Ovary (tissue), 3 donors: ENCODE measurements around the gene AADACL3.
"Not testable (repeated sequence)": the region's sequence is repeated elsewhere in the genome, so short reads cannot be mapped to it uniquely, and the experiment has no call there.

Experiments used
- CTCF ChIP-seq, 3 donors: fragments of 450-650 bp in 2 of 3; fragments of 200-600 bp in 1 of 3; IDR thresholded peaks; one replicate each; pipeline versions ENCODE4 v1.5.1 to v1.8.0; 2016 to 2022; ENCODE audit warnings: antibody characterized with exemption in 3 of 3, mild to moderate bottlenecking in 1 of 3
- EP300 ChIP-seq: sonication (generic); formaldehyde crosslinking; IDR thresholded peaks from one replicate; pipeline ENCODE4 v1.6.1; 2017; ENCODE audit warnings: antibody characterized with exemption
- POLR2A ChIP-seq: fragments of 450-650 bp; IDR thresholded peaks from one replicate; pipeline ENCODE4 v1.6.1; 2017; ENCODE audit warnings: antibody characterized with exemption, mild to moderate bottlenecking, moderate library complexity
- donor health status: DM: no; HTN: no; CAD: no.

- not testable (repeated sequence) for TF ChIP-seq CTCF (IDR thresholded peaks at IDR 0.05); POLR2A; EP300
Observed at GRCh38 chr1:12676122-12676521, 39.8 kb upstream of the AADACL3 start.
